Dermis microvascular lymphatic vessel endothelial cell (primary cell): ENCODE measurements around the gene XRCC6. TPM values are rescaled to one million over a fixed set of nuclear protein-coding genes. Genes with fewer than 3 reads are reported as not detected.
A peak's percentile ranks its signal among the peaks of the same experiment; 100 is the strongest.
"Not testable (repeated sequence)": the region's sequence is repeated elsewhere in the genome, so short reads cannot be mapped to it uniquely, and the experiment has no call there.

Source experiments
- DNase-seq, 2 donors: peaks; one replicate each; pipeline versions ENCODE4 v3.0.0 to v3.0.0-alpha.2; 2010; ENCODE audit warnings: low read depth in 2 of 2
- total RNA-seq: library from RNA; depleted of rRNA; stranded (reverse); fragments of >200 nt; gene quantifications from 2 replicates; pipeline ENCODE4 v1.2.1, GENCODE V29; 2014

XRCC6 gene
- total RNA-seq, 1 donor from 2014 or later: 375 TPM

DNA sequence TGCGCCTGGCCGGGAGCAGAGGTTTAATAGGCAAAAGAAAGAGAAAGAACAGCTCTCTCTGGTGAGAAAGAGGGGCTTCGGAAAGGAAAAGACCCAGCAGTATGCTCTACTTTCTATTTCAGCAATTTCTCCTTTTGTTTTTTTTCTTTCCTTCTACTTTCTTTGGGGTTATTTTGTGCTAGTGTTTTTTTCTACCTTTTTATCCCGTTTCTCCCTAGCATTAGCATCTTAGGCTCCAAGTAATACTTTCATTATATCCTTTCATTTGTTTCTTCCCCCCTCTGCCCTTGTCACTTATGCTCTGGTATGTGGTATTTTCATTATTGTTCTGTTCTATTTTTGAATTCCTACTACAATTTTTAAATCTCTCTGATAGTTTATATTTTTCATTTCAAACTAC lies 63.1 kb downstream of the XRCC6 start:
- no peak for DNase-seq

DNA sequence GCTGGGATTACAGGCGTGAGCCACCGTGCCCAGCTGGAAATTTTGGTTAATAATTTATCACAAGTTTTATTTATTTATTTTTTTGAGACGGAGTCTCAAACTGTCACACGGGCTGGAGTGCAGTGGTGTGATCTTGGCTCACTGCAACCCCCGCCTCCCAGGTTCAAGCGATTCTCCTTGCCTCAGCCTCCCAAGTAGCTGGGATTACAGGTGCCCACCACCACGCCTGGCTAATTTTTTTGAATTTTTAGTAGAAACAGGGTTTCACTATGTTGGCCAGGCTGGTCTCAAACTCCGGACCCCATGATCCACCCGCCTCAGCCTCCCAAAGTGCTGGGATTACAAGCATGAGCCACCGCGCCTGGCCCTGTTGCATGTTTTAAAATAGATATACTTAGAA lies 65.8 kb downstream of the XRCC6 start:
- not testable (repeated sequence) for DNase-seq

GRCh38 chr22:41687901-41688364 lies 66.8 kb downstream of the XRCC6 start:
- DNase-seq: peak in 1 of 2 donors; percentile 41

- DNase-seq: peak; percentile 92 to 96
These were observed 67.5 kb downstream of the XRCC6 start, which contains the start of gene SNU13 for GRCh38 chr22:41688365-41689211. Gene SNU13 (minus strand): TSS chr22:41688867. CDS start chr22:41688796, 71 bp downstream.

DNA sequence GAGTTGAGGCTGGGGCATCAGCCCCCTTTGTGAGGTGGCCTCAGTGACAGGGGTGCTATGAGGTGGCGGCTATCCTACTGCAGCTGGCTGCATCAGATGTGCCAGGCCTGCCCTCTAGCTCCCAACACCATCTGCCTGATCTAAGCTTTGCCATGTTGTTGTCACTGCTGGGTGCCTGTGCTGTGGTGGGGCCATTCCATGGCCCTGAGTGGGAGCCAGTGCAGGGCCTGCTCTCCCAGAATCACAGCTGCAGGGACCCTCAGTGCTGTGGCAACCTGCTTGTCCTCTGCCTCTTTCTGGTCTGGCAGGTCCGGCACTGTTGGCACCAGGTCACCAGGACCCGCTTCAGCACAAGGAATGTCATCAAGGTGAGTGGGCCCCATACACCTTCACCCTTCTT lies 69.4 kb downstream of the XRCC6 start:
- DNase-seq: no peak

- DNase-seq: no peak
These were observed 74.1 kb downstream of the XRCC6 start for GRCh38 chr22:41695211-41695610.

DNA sequence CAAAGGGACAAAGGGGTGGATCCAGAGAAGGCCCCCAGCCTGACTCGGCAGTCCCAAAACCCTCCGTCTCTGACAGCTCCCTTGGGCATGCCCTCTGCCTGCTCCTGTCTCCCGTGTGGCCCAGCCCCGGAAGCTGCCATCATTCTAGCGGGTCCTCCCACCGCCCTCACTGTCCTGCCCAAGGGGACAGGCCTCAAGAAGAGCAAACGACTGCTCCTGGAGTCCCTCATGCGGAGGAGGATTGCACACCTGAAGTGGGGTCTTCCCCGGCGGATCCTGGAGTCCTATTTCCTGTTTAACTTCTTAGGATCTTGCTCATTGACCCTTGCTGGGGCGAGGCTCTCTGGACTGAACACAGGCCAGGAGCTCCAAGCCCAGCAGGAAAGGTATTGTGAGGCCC lies 75.6 kb downstream of the XRCC6 start:
- no peak for DNase-seq

- peak; percentile 78 to 87 for DNase-seq
These were observed 76.2 kb downstream of the XRCC6 start for GRCh38 chr22:41697126-41697775.

DNA sequence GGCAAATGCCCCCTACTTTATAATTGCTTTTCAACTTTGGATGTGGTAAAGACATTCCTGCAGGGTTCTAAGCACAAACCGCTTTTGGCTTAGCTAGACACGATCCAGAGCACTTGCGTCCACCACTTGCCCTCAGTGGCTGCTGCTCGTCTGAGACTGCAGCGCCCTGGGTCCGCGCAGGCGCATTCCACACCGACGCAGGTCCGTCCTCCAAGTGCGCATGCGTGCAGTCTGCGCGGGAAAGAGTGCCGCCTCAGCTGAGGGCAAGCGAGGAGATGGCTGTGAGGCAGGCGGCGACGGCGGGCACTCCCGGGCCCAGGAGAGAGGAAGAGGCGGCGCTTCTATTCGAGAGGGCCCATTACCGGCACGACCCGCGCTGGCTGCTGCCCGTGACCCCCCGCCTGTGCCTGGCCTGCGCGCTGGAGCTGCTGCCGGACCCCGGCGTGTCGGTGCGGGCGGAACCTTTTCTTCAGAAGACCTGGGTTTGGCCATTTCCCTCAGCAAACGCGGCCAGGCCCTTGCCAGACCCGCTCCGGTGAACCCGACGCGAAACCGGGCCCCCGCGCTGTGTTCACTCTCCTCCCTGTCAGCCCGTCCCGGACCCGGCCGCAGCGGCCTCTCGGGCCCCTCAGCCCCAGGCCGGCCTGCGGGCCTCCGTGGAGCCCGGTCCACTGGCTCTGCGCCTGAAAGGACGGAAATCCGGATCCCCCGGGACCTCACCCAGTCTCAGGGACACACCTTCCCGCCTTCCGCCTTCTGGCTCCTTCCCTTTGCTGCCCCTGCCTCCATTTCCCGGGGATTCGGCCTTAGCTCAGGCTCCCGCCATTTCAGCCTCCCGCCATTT lies 78.4 kb downstream of the XRCC6 start, which contains the start of gene MEI1:
Gene MEI1 (plus strand): TSS at position 240 of the 844 bp plus-strand sequence. CDS start 36 bp downstream, at position 276.
- peak; percentile 55 to 73 for DNase-seq

DNA sequence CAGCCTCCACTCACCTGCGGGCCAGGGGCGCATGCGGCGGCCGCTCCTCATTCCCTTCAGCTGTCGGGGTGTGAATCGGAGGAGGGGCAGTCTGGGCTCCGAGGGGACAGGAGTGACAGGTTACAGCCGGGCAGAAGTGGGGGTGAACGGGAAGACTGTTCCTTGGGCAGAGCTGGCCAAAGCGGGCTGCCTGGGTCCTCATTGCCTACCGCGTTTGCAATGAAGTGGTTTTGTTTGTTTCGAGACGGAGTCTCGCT lies 78.9 kb downstream of the XRCC6 start:
- no peak for DNase-seq

DNA sequence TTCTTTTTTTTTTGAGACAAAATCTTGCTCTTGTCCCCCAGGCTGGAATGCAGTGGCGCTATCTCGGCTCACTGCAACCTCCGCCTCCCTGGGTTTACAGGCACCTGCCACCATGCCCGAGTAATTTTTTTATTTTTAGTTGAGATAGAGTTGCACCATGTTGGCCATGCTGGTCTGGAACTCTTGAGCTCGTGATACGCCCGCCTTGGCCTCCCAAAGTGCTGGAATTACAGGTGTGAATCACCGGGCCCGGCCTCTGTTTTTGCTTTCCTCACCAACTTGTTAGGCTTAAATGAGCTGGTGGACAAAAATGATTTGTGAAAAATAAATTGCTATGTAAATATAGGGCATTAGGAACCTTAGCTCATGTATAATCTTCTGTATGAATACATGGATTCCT lies 81.7 kb downstream of the XRCC6 start:
- DNase-seq: no peak

- no peak for DNase-seq
These were observed 88.2 kb downstream of the XRCC6 start for GRCh38 chr22:41709341-41709740.

DNA sequence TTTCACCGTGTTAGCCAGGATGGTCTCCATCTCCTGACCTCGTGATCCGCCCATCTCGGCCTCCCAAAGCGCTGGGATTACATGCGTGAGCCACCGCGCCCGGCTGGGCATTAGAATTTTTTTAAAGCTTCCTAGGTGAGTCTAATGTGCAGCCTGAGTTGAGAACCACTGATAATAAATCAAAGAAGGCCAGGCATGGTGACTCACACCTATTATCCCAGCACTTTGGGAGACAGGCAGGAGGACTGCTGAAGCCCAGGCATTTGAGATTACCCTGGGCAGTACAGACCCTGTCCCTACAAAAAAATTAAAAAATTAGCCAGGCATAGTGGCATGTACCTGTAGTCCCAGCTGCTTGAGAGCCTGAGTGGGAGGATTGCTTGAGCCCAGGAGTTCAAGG lies 91.9 kb downstream of the XRCC6 start:
- DNase-seq: no peak

Other genes with a start within 250 kb of the XRCC6 start
- 3.0 and 4.2 TPM in 2 replicates for gene TEF, start 239.4 kb upstream of the XRCC6 start, total RNA-seq
- gene TOB2, start 174.5 kb upstream of the XRCC6 start, total RNA-seq: 11.3 and 17.7 TPM in 2 replicates
- 62.8 and 68.0 TPM in 2 replicates for gene PHF5A, start 152.6 kb upstream of the XRCC6 start, total RNA-seq
- 66.5 and 93.9 TPM in 2 replicates for gene ACO2, start 152.2 kb upstream of the XRCC6 start, total RNA-seq
- 11.8 and 14.4 TPM in 2 replicates for gene POLR3H, start 76.8 kb upstream of the XRCC6 start, total RNA-seq
- gene CSDC2, start 60.3 kb upstream of the XRCC6 start, total RNA-seq: not detected in 2 replicates
- 2.2 and 3.2 TPM in 2 replicates for gene PMM1, start 31.5 kb upstream of the XRCC6 start, total RNA-seq
- gene DESI1, start 252 bp upstream of the XRCC6 start, total RNA-seq: 15.0 and 17.2 TPM in 2 replicates
- gene SNU13, start 67.6 kb downstream of the XRCC6 start, total RNA-seq: 67.3 and 89.5 TPM in 2 replicates
- gene MEI1, start 78.2 kb downstream of the XRCC6 start, total RNA-seq: 2.3 and 3.7 TPM in 2 replicates
- 3.7 and 4.2 TPM in 2 replicates for gene CCDC134, start 179.4 kb downstream of the XRCC6 start, total RNA-seq
- gene SREBF2, start 211.8 kb downstream of the XRCC6 start, total RNA-seq: 41.0 and 68.7 TPM in 2 replicates